ENCODE data around the gene NCKAP5. TPM values are rescaled to one million over a fixed set of nuclear protein-coding genes. Genes with fewer than 3 reads are reported as not detected.

NCKAP5 gene
- polyA plus RNA-seq, 3 donors: not detected

GRCh38 chr2:133152801-133153200 lies 415.5 kb downstream of the NCKAP5 start:
- no peaks in the 10 kb centered on the region for H3K79me2 ChIP-seq (ENCODE audit: insufficient read depth, low read length)
- no peaks in the 10 kb centered on the region for H3K36me3 ChIP-seq (replicated peaks in 1 of 2; ENCODE audit: control insufficient read depth in 1 of 2, insufficient read depth in 2 of 2, low read length in 2 of 2)
- Mint-ChIP-seq H3K9me3 (peaks cover 0 to 9% (median 3%) of the 10 kb centered on the region in 7 donors), H3K36me3 (no peaks in the 10 kb centered on the region), H3K27ac (no peak overlapping the region), H3K27me3 (ENCODE audit: low read depth in 3 of 3) (no peaks in the 10 kb centered on the region), H3K4me1 (no peaks in the 10 kb centered on the region), H3K4me3 (no peak overlapping the region)
- no peak overlapping the region for H3K27ac ChIP-seq (ENCODE audit: low read depth in 1 of 2, low read length in 2 of 2)
- H3K9ac ChIP-seq (ENCODE audit: insufficient read depth, low read length, poor library complexity, severe bottlenecking): no peak overlapping the region
- H4K20me1 ChIP-seq (ENCODE audit: insufficient read depth, low read length): no peaks in the 10 kb centered on the region
- TF ChIP-seq CTCF (IDR thresholded peaks at IDR 0.05): no peak
- no peaks in the 10 kb centered on the region for H3K27me3 ChIP-seq (ENCODE audit: control insufficient read depth in 2 of 2, insufficient read depth in 2 of 2, low read length in 2 of 2)
- intact Hi-C loops (cut with micrococcal nuclease): no loop called here
- H3K4me2 ChIP-seq (replicated peaks; ENCODE audit: extremely low read depth, low read length, poor library complexity, severe bottlenecking): no peak overlapping the region
- H2AFZ ChIP-seq (ENCODE audit: insufficient read depth, low read depth, low read length, poor library complexity, severe bottlenecking): no peak overlapping the region
- no peak overlapping the region for H3K4me3 ChIP-seq (replicated peaks in 1 of 3; ENCODE audit: low read depth in 2 of 3, low read length in 3 of 3)
- peaks cover 0 to 4% of the 10 kb centered on the region in 2 donors for H3K9me3 ChIP-seq (replicated peaks in 1 of 2; ENCODE audit: control insufficient read depth in 1 of 2, insufficient read depth in 1 of 2, low read length in 2 of 2)
- DNase-seq: no peak
- WGBS (ENCODE audit: insufficient coverage): 100% methylated on average over 1 of the region's 1 CpG
- no peaks in the 10 kb centered on the region for H3K4me1 ChIP-seq (ENCODE audit: control insufficient read depth in 1 of 2, insufficient read depth in 2 of 2, low read length in 2 of 2)

DNA sequence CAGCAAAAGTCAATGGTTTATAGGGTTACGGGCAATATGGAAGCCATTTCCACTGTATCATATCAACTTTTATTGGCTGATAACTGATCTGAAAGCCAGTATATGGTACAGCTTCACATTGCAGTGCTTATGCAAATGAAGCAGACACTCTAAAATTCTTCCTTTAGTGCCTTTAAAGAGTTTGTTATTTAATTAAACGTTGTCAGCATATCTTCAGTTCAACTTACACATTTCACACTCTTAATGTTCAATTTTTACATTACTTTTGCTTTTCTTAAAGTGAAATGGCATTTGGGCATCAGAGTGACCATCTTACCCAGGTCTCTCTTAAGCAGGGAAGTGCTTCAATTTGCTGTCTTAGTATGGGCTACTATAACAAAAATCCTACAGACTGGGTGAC lies 420.1 kb downstream of the NCKAP5 start:
- Mint-ChIP-seq H3K4me1 (no peaks in the 10 kb centered on the region), H3K27ac (no peak overlapping the region), H3K4me3 (no peak overlapping the region), H3K36me3 (no peaks in the 10 kb centered on the region), H3K9me3 (no peaks in the 10 kb centered on the region), H3K27me3 (ENCODE audit: low read depth in 3 of 3) (no peaks in the 10 kb centered on the region)
- Histone ChIP-seq H4K20me1 (ENCODE audit: insufficient read depth, low read length) (no peaks in the 10 kb centered on the region), H3K27me3 (ENCODE audit: control insufficient read depth in 2 of 2, insufficient read depth in 2 of 2, low read length in 2 of 2) (no peaks in the 10 kb centered on the region), H2AFZ (ENCODE audit: insufficient read depth, low read depth, low read length, poor library complexity, severe bottlenecking) (no peak overlapping the region), H3K4me1 (ENCODE audit: control insufficient read depth in 1 of 2, insufficient read depth in 2 of 2, low read length in 2 of 2) (no peaks in the 10 kb centered on the region), H3K4me2 (replicated peaks; ENCODE audit: extremely low read depth, low read length, poor library complexity, severe bottlenecking) (no peak overlapping the region), H3K4me3 (replicated peaks in 1 of 3; ENCODE audit: low read depth in 2 of 3, low read length in 3 of 3) (no peak overlapping the region), H3K36me3 (replicated peaks in 1 of 2; ENCODE audit: control insufficient read depth in 1 of 2, insufficient read depth in 2 of 2, low read length in 2 of 2) (no peaks in the 10 kb centered on the region), H3K27ac (ENCODE audit: low read depth in 1 of 2, low read length in 2 of 2) (no peak overlapping the region), H3K79me2 (ENCODE audit: insufficient read depth, low read length) (no peaks in the 10 kb centered on the region), H3K9me3 (replicated peaks in 1 of 2; ENCODE audit: control insufficient read depth in 1 of 2, insufficient read depth in 1 of 2, low read length in 2 of 2) (no peaks in the 10 kb centered on the region), H3K9ac (ENCODE audit: insufficient read depth, low read length, poor library complexity, severe bottlenecking) (no peak overlapping the region)
- TF ChIP-seq CTCF (IDR thresholded peaks at IDR 0.05): no peak
- intact Hi-C loops (cut with micrococcal nuclease): no loop called here
- no CpG with 5 or more reads among the region's 2 CpGs for WGBS (ENCODE audit: insufficient coverage)
- DNase-seq: no peak
